Measurements from ENCODE around the gene UBR1. TPM values are rescaled to one million over a fixed set of nuclear protein-coding genes. Genes with fewer than 3 reads are reported as not detected.
"Not testable (repeated sequence)": the region's sequence is repeated elsewhere in the genome, so short reads cannot be mapped to it uniquely, and the experiment has no call there.

Gene UBR1
- total RNA-seq, 2 donors from 2014 or later = 36.5 to 39.1 TPM

- no peak for DNase-seq (ENCODE audit: low spot score)
- intact Hi-C loops (cut with DNase I) = no loop called here
Observed at GRCh38 chr15:43071451-43071850, 34.4 kb downstream of the UBR1 start.

DNA sequence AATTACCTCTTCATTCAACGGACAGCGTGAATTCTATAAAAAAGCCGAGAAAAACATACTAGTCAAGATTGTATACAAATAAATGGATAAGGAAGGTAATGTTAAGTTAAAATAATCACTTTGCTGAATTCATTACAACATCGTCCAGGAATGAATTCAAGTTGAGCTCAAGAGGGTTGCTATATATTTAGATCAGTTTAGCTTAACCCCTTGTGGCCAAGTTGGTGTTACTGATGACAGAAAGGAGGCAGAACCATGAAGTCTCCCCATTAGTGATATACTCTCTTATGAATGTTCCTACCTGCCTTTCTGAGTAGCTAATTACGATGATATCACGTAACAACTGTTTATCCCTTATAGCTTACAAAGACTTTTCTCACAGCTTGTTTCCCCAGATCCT is 34.9 kb downstream of the UBR1 start:
- no peak for DNase-seq (ENCODE audit: low spot score)
- intact Hi-C loops (cut with DNase I) = no loop called here

- intact Hi-C loops (cut with DNase I) = no loop called here
- no peak for DNase-seq (ENCODE audit: low spot score)
Observed at GRCh38 chr15:43070249-43070648, 35.6 kb downstream of the UBR1 start.

GRCh38 chr15:43067717-43068461 is 37.9 kb downstream of the UBR1 start:
- intact Hi-C loops (cut with DNase I) = no loop called here
- no peak for DNase-seq (ENCODE audit: low spot score)

DNA sequence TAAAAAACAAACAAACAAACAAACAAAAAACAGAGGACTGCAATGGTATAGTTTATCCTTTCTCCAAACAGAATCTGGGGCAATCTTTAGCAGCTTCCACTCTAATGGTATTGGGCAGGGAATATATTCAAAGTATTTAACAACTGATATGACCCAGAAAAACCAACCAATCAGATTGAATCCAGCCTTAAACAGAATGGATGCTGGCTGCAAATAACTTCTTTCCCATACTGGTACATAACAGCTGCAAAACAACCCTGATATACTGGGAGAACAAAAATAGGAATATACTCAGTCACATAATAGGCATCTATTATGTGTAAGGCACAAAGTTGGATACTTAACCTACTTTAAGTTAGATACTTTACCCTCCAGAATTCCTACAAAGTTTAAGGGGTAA is 49.1 kb downstream of the UBR1 start:
- no peak for DNase-seq (ENCODE audit: low spot score)
- intact Hi-C loops (cut with DNase I) = no loop called here

GRCh38 chr15:43052860-43053259 is 53.0 kb downstream of the UBR1 start:
- no peak for DNase-seq (ENCODE audit: low spot score)
- intact Hi-C loops (cut with DNase I) = no loop called here

DNA sequence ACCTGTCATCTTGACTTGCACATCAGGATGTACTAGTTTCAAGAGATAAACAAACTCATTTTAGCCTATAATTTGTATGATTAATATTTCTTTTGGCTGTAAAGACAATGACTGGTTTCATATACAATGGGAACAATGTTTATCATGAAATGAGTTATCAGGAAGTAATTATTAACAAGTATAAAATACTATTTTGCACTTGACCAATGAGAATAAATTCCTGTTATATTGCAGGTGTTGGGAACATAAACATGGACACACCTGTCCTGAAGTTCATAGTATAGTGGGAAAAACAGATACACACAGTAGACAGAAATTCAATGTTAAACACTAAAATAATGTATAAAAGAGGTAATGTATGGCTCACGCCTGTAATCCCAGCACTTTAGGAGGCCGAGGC is 56.9 kb downstream of the UBR1 start:
- intact Hi-C loops (cut with DNase I) = no loop called here
- no peak for DNase-seq (ENCODE audit: low spot score)

- intact Hi-C loops (cut with DNase I) = no loop called here
- no peak for DNase-seq (ENCODE audit: low spot score)
Observed at GRCh38 chr15:43046484-43046883, 59.4 kb downstream of the UBR1 start.

DNA sequence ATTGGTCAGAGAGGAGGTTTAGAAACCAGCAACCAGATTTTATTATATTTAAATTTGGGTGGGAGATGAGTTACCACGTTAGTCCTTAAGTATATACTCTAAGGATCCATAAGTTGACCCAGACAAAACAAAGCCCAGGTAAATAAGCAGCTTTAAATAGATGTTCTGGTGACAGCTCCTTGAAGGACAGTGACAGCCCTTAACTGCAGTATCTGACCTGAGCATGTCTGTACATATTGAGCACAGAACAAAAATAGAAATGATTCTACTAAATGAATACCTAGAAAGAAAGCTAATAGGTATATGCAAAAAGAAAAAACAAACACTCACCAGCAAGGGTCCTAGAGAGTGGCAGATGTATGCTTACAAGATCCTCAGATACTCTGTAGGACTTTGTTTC is 63.0 kb downstream of the UBR1 start:
- DNase-seq (ENCODE audit: low spot score) = no peak

DNA sequence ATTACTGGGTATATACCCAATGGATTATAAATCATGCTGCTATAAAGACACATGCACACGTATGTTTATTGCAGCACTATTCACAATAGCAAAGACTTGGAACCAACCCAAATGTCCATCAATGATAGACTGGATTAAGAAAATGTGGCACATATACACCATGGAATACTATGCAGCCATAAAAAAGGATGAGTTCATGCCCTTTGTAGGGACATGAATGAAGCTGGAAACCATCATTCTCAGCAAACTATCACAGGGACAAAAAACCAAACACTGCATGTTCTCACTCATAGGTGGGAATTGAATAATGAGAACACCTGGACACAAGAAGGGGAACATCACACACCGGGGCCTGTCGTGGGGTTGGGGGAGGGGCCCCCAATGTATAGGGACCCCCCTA is 64.8 kb downstream of the UBR1 start:
- DNase-seq (ENCODE audit: low spot score); intact Hi-C loops (cut with DNase I): not testable (repeated sequence)

More for the DNA sequence above, 63.0 kb downstream of the UBR1 start:
- intact Hi-C loops (cut with DNase I) = no loop called here

DNA sequence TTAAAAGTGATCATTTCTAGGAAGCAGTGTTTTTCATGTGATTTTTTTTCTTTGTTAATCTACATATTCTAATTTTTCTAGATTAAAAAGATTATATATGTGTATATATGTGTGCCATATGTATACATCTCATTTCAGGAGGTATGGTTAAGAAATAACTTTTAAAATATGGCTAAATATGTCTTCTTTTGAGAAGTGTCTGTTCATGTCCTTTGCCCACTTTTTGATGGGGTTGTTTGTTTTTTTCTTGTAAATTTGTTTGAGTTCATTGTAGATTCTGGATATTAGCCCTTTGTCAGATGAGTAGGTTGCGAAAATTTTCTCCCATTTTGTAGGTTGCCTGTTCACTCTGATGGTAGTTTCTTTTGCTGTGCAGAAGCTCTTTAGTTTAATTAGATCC is 70.6 kb downstream of the UBR1 start:
- DNase-seq (ENCODE audit: low spot score); intact Hi-C loops (cut with DNase I): not testable (repeated sequence)

GRCh38 chr15:43029476-43029875 is 76.4 kb downstream of the UBR1 start:
- DNase-seq (ENCODE audit: low spot score) = no peak
- intact Hi-C loops (cut with DNase I) = no loop called here

DNA sequence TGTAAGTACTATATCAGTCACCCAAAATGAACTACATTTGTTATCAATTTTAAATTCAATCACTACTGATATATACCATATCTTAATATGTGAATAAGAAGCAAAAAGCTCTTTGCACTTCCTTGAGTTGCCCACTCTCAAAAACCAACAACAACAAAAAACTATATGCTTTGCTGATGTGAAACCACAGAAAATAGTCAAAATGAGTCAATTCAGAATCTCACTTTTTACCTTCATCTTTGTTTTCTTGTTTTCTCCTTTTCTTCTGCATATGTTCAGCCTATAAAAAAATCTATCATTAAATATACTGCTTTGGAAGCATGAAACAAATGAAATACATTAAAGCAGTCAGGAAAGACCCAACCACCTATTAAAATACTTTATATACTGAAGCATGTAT is 80.7 kb downstream of the UBR1 start:
- intact Hi-C loops (cut with DNase I) = no loop called here
- no peak for DNase-seq (ENCODE audit: low spot score)

- intact Hi-C loops (cut with DNase I); DNase-seq (ENCODE audit: low spot score): not testable (repeated sequence)
Observed at GRCh38 chr15:43014671-43015070, 91.2 kb downstream of the UBR1 start.

DNA sequence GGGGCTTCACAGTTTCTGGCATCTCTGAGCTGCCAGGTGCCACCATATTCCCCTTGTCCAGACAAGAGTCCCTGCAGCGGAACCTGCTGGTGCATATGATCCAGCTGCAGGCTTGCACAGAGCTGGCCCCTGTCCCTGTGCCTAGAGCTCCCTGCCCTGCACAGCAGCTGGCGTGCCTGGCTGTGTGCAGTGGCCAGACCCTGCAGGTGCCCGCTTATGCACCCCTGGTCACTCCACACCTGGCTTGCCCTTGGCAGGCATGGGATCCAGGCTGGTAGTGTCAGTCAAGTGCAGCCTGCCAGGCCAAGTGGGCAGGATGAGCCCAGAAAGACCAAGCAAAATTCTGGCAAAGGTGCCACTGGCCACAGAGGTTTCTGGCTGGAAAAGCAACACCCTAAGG is 96.6 kb downstream of the UBR1 start:
- intact Hi-C loops (cut with DNase I) = no loop called here
- no peak for DNase-seq (ENCODE audit: low spot score)

- intact Hi-C loops (cut with DNase I) = no loop called here
- no peak for DNase-seq (ENCODE audit: low spot score)
Observed at GRCh38 chr15:43008150-43008549, 97.7 kb downstream of the UBR1 start.

DNA sequence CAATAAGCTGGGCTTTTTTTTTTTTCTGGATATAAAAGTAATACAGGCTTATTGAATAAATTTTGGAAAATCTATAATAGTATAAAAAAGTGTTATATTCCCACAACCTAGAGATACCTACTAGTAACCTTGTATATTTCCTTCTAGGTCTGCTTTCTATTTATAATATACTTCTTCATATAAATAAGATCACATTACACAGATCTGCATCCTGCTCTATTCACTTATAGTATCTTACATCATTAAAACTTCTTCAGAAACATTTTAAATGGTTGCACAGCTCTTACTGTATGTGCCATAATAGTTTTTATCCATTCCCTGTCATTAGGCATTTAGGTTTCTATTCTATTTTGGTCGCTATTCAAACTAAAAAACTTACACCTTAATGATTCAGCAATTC is 98.3 kb downstream of the UBR1 start:
- intact Hi-C loops (cut with DNase I) = no loop called here
- DNase-seq (ENCODE audit: low spot score) = no peak

- intact Hi-C loops (cut with DNase I) = no loop called here
- DNase-seq (ENCODE audit: low spot score) = no peak
Observed at GRCh38 chr15:43006991-43007390, 98.8 kb downstream of the UBR1 start.

DNA sequence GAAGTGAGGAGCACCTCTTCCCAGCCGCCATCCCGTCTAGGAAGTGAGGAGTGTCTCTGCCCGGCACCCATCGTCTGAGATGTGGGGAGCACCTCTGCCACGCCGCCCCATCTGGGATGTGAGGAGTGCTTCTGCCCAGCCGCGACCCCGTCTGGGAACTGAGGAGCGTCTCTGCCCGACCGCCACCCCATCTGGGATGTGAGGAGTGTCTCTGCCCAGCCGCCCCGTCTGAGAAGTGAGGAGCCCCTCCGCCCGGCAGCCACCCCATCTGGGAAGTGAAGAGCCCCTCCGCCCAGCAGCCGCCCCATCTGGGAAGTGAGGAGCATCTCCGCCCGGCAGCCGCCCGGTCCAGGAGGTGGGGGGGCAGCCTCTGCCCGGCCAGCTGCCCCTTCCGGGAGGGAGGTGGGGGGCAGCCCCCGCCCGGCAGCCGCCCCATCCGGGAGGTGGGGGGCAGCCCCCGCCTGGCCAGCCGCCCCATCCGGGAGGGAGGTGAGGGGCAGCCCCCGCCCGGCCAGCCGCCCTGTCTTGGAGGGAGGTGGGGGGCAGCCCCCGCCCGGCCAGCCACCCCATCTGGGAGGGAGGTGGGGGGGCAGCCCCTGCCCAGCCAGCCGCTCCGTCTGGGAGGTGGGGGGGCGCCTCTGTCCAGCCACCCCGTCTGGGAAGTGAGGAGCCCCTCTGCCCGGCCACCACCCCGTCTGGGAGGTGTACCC is 100.8 kb downstream of the UBR1 start:
- intact Hi-C loops (cut with DNase I); DNase-seq (ENCODE audit: low spot score): not testable (repeated sequence)

DNA sequence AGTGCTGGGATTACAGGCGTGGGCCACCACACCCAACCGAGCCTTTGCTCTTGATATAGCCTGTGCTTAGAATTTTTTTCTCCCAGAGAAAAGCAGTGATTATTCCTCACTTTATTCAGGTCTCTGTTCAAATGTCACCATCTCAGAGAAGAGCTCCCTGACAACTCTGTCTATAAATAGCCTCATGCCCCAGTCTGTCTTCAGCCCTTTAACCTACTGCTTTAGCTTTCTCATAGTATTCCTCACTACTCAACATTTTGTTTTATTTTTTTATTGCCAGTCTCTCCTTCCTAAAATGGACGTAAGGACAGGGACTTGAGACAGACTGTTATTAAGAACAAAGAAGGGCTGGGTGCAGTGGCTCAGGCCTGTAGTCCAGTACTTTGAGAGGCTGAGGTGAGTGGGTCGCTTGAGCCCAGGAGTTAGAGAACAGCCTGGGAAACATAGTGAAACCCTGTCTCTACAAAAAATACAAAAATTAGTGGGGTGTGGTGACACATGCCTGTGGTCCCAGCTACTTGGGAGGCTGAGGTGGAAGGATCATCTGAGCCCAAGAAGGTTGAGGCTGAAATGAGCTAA is 106.5 kb downstream of the UBR1 start:
- no peak for DNase-seq (ENCODE audit: low spot score)
- intact Hi-C loops (cut with DNase I) = no loop called here

- intact Hi-C loops (cut with DNase I) = no loop called here
- no peak for DNase-seq (ENCODE audit: low spot score)
Observed at GRCh38 chr15:42996871-42997270, 109.0 kb downstream of the UBR1 start.
